Mucosa of rectum (tissue), 2 donors: ENCODE data around the gene TAAR9.

Experiments
- H3K27ac ChIP-seq, 2 donors: one replicate each; pipeline ENCODE4 v1.7.0; 2013; ENCODE audit warnings: inconsistent platforms in 2 of 2, low read depth in 2 of 2, low read length in 2 of 2
- H3K27me3 ChIP-seq, 2 donors: one replicate each; pipeline ENCODE4 v1.7.0; 2013; ENCODE audit warnings: low read length in 2 of 2; ENCODE audit not compliant: control insufficient read depth in 2 of 2, insufficient read depth in 2 of 2
- H3K36me3 ChIP-seq, 2 donors: one replicate each; pipeline ENCODE4 v1.7.0; 2013; ENCODE audit warnings: low read length in 2 of 2; ENCODE audit not compliant: control insufficient read depth in 2 of 2, insufficient read depth in 2 of 2
- H3K4me1 ChIP-seq, 2 donors: one replicate each; pipeline ENCODE4 v1.7.0; 2013; ENCODE audit warnings: low read length in 2 of 2, mild to moderate bottlenecking in 1 of 2; ENCODE audit not compliant: control insufficient read depth in 2 of 2, insufficient read depth in 2 of 2
- H3K4me3 ChIP-seq, 2 donors: one replicate each; pipeline ENCODE4 v1.7.0; 2013; ENCODE audit warnings: low read length in 2 of 2
- H3K9ac ChIP-seq, 2 donors: one replicate each; pipeline ENCODE4 v1.7.0; 2013; ENCODE audit warnings: low read length in 2 of 2, low read depth in 1 of 2, mild to moderate bottlenecking in 1 of 2
- H3K9me3 ChIP-seq, 2 donors: one replicate each; pipeline ENCODE4 v1.7.0; 2013; ENCODE audit warnings: low read length in 2 of 2; ENCODE audit not compliant: control insufficient read depth in 2 of 2
- donor health status: healthy.
- donor health status: Normal muscosa, but diverticular disease.

TAAR9 gene

GRCh38 chr6:132499757-132500156, 38.3 kb upstream of the TAAR9 start:
- Histone ChIP-seq H3K9ac (no peak overlapping the region), H3K27ac (no peak overlapping the region), H3K27me3 (no peaks in the 10 kb centered on the region), H3K9me3 (no peaks in the 10 kb centered on the region), H3K4me1 (peaks cover 3 to 4% of the 10 kb centered on the region in 2 donors), H3K36me3 (peaks cover 29% of the 10 kb centered on the region in 2 donors), H3K4me3 (no peak overlapping the region)

- H3K4me3 ChIP-seq: no peak overlapping the region
- no peaks in the 10 kb centered on the region for H3K27me3 ChIP-seq
- H3K36me3 ChIP-seq: peaks cover 12 to 31% of the 10 kb centered on the region in 2 donors
- H3K9me3 ChIP-seq: no peaks in the 10 kb centered on the region
- H3K27ac ChIP-seq: no peak overlapping the region
- peaks cover 0 to 4% of the 10 kb centered on the region in 2 donors for H3K4me1 ChIP-seq
- H3K9ac ChIP-seq: no peak overlapping the region
These were observed 33.3 kb upstream of the TAAR9 start for GRCh38 chr6:132504757-132505156.

- no peaks in the 10 kb centered on the region for H3K27me3 ChIP-seq
- H3K9me3 ChIP-seq: no peaks in the 10 kb centered on the region
- H3K27ac ChIP-seq: no peak overlapping the region
- H3K9ac ChIP-seq: no peak overlapping the region
- peaks cover 2 to 4% of the 10 kb centered on the region in 2 donors for H3K4me1 ChIP-seq
- H3K4me3 ChIP-seq: no peak overlapping the region
- peaks cover 10 to 27% of the 10 kb centered on the region in 2 donors for H3K36me3 ChIP-seq
These were observed 32.9 kb upstream of the TAAR9 start for GRCh38 chr6:132505158-132505557.

- H3K36me3 ChIP-seq: peaks cover 4 to 21% of the 10 kb centered on the region in 2 donors
- no peak overlapping the region for H3K27ac ChIP-seq
- H3K4me1 ChIP-seq: peaks cover 7 to 11% of the 10 kb centered on the region in 2 donors
- no peak overlapping the region for H3K9ac ChIP-seq
- no peak overlapping the region for H3K4me3 ChIP-seq
- H3K27me3 ChIP-seq: no peaks in the 10 kb centered on the region
- H3K9me3 ChIP-seq: no peaks in the 10 kb centered on the region
These were observed 31.6 kb upstream of the TAAR9 start for GRCh38 chr6:132506461-132506860.

GRCh38 chr6:132506869-132507808, 30.9 kb upstream of the TAAR9 start:
- Histone ChIP-seq H3K9ac (no peak overlapping the region), H3K27me3 (no peaks in the 10 kb centered on the region), H3K27ac (no peak overlapping the region), H3K36me3 (peaks cover 0 to 14% of the 10 kb centered on the region in 2 donors), H3K4me3 (no peak overlapping the region), H3K9me3 (no peaks in the 10 kb centered on the region), H3K4me1 (peaks cover 7 to 15% of the 10 kb centered on the region in 2 donors)

- Histone ChIP-seq H3K4me1 (peaks cover 10 to 19% of the 10 kb centered on the region in 2 donors), H3K9me3 (no peaks in the 10 kb centered on the region), H3K36me3 (peaks cover 0 to 8% of the 10 kb centered on the region in 2 donors), H3K9ac (peak overlapping the region in 1 of 2 donors; percentile 75), H3K4me3 (peak overlapping the region; percentile 91 to 98), H3K27me3 (no peaks in the 10 kb centered on the region), H3K27ac (peak overlapping the region; percentile 10 to 26)
These were observed 26.8 kb upstream of the TAAR9 start for GRCh38 chr6:132511210-132511830.

- H3K4me3 ChIP-seq: peak overlapping the region; percentile 91 to 98
- peaks cover 0 to 8% of the 10 kb centered on the region in 2 donors for H3K36me3 ChIP-seq
- peaks cover 10 to 19% of the 10 kb centered on the region in 2 donors for H3K4me1 ChIP-seq
- H3K27me3 ChIP-seq: no peaks in the 10 kb centered on the region
- H3K9me3 ChIP-seq: no peaks in the 10 kb centered on the region
- peak overlapping the region in 1 of 2 donors; percentile 10 for H3K27ac ChIP-seq
- peak overlapping the region in 1 of 2 donors; percentile 75 for H3K9ac ChIP-seq
These were observed 26.3 kb upstream of the TAAR9 start for GRCh38 chr6:132511831-132512220.

- Histone ChIP-seq H3K27me3 (no peaks in the 10 kb centered on the region), H3K9me3 (no peaks in the 10 kb centered on the region), H3K9ac (peak overlapping the region; percentile 75 to 87), H3K4me3 (peak overlapping the region; percentile 91 to 98), H3K27ac (peak overlapping the region; percentile 89 to 90), H3K4me1 (peaks cover 10 to 19% of the 10 kb centered on the region in 2 donors), H3K36me3 (peaks cover 0 to 8% of the 10 kb centered on the region in 2 donors)
These were observed 25.8 kb upstream of the TAAR9 start for GRCh38 chr6:132512342-132512637.

- H3K4me3 ChIP-seq: peak within 1 kb of the TSS; percentile 91 to 98
- H3K4me1 ChIP-seq: peaks cover 10 to 19% of the 10 kb centered on the region in 2 donors
- peak within 1 kb of the TSS; percentile 75 to 87 for H3K9ac ChIP-seq
- H3K27me3 ChIP-seq: no peaks in the 10 kb centered on the region
- peaks cover 0 to 8% of the 10 kb centered on the region in 2 donors for H3K36me3 ChIP-seq
- H3K9me3 ChIP-seq: no peaks in the 10 kb centered on the region
- peak within 1 kb of the TSS; percentile 89 to 90 for H3K27ac ChIP-seq
These were observed 25.1 kb upstream of the TAAR9 start, which contains the start of gene STX7 for GRCh38 chr6:132512638-132513632. Gene STX7, minus strand, starts transcription at chr6:132513116. Its CDS starts 9,586 bp downstream, at chr6:132503530.
